Measurements from ENCODE around the gene PPP4R1.

PPP4R1 gene

GRCh38 chr18:9547782-9548181 lies 66.6 kb downstream of the PPP4R1 start:
- DNase-seq, result no peak

GRCh38 chr18:9546468-9546867 lies 67.9 kb downstream of the PPP4R1 start:
- DNase-seq, result no peak

GRCh38 chr18:9545029-9545428 lies 69.3 kb downstream of the PPP4R1 start:
- no peak for DNase-seq

GRCh38 chr18:9542924-9543323 lies 71.4 kb downstream of the PPP4R1 start:
- no peak for DNase-seq

- DNase-seq, result no peak
Observed at GRCh38 chr18:9539938-9540337, 74.4 kb downstream of the PPP4R1 start.

GRCh38 chr18:9539283-9539682 lies 75.1 kb downstream of the PPP4R1 start:
- DNase-seq, result no peak

GRCh38 chr18:9537677-9538076 lies 76.7 kb downstream of the PPP4R1 start:
- DNase-seq, result no peak

- no peak for DNase-seq
Observed at GRCh38 chr18:9536354-9537152, 77.8 kb downstream of the PPP4R1 start.

- peak in 11 of 14 donors; percentile 12 to 64 (median 35) for DNase-seq
Observed at GRCh38 chr18:9535430-9535991, 78.8 kb downstream of the PPP4R1 start.

- no peak for DNase-seq
Observed at GRCh38 chr18:9534844-9535243, 79.5 kb downstream of the PPP4R1 start.

GRCh38 chr18:9531791-9532410 lies 82.5 kb downstream of the PPP4R1 start:
- DNase-seq, result no peak

GRCh38 chr18:9530226-9531009 lies 83.9 kb downstream of the PPP4R1 start:
- no peak for DNase-seq

GRCh38 chr18:9526458-9526857 lies 87.9 kb downstream of the PPP4R1 start:
- DNase-seq, result no peak

GRCh38 chr18:9522952-9523351 lies 91.4 kb downstream of the PPP4R1 start:
- no peak for DNase-seq

GRCh38 chr18:9521770-9522169 lies 92.6 kb downstream of the PPP4R1 start:
- DNase-seq, result no peak

GRCh38 chr18:9520666-9521065 lies 93.7 kb downstream of the PPP4R1 start:
- no peak for DNase-seq

GRCh38 chr18:9519399-9519798 lies 95.0 kb downstream of the PPP4R1 start:
- DNase-seq, result no peak

GRCh38 chr18:9517869-9518268 lies 96.5 kb downstream of the PPP4R1 start:
- no peak for DNase-seq

GRCh38 chr18:9516437-9517064 lies 97.8 kb downstream of the PPP4R1 start:
- peak in 1 of 14 donors; percentile 14 for DNase-seq

- no peak for DNase-seq
Observed at GRCh38 chr18:9513971-9514512, 100.3 kb downstream of the PPP4R1 start.

- DNase-seq, result no peak
Observed at GRCh38 chr18:9508446-9509025, 105.8 kb downstream of the PPP4R1 start.

- no peak for DNase-seq
Observed at GRCh38 chr18:9507565-9508088, 106.7 kb downstream of the PPP4R1 start.

All from C1 segment of cervical spinal cord (tissue), 14 donors.